ENCODE results near the gene SLC41A1. TPM values are rescaled to one million over a fixed set of nuclear protein-coding genes. Genes with fewer than 3 reads are reported as not detected.

SLC41A1 gene
- total RNA-seq, 1 experiment from 2014 or later: 49.7 TPM

Other genes starting within 250 kb of the SLC41A1 start
- 101 and 109 TPM in 2 replicates for gene ELK4, start 181.2 kb downstream of the SLC41A1 start, total RNA-seq (2022)
- 3.1 and 5.3 TPM in 2 replicates for gene SLC45A3, start 132.7 kb downstream of the SLC41A1 start, total RNA-seq (2022)
- 605 and 615 TPM in 2 replicates for gene NUCKS1, start 63.0 kb downstream of the SLC41A1 start, total RNA-seq (2022)
- gene RAB29, start 37.7 kb downstream of the SLC41A1 start, total RNA-seq (2022): 33.6 and 44.8 TPM in 2 replicates
- gene PM20D1, start 36.9 kb upstream of the SLC41A1 start, total RNA-seq (2022): not detected in 2 replicates
- not detected in 2 replicates for gene SLC26A9, start 130.3 kb upstream of the SLC41A1 start, total RNA-seq (2022)
- 1.6 and 3.6 TPM in 2 replicates for gene RAB7B, start 190.2 kb upstream of the SLC41A1 start, total RNA-seq (2022)
- gene CTSE, start 210.7 kb upstream of the SLC41A1 start, total RNA-seq (2022): 0.79 and 0.81 TPM in 2 replicates
- not detected in 2 replicates for gene RHEX, start 240.0 kb upstream of the SLC41A1 start, total RNA-seq (2022)